Uterus (tissue), 4 donors: ENCODE data around the gene SERPINE1. TPM values are rescaled to one million over a fixed set of nuclear protein-coding genes. Genes with fewer than 3 reads are reported as not detected.

Experiments
- DNase-seq, 2 donors: peaks; one replicate each; pipeline ENCODE4 v3.0.0-alpha.2; 2019 to 2020
- H3K27ac ChIP-seq, 2 donors: fragments of 200-600 bp; sonication (generic); 1 replicate in 1 of 2; 2 replicates in 1 of 2; pipeline ENCODE4 v1.5.1; 2016 to 2018
- H3K27me3 ChIP-seq, 2 donors: fragments of 200-600 bp; sonication (generic); one replicate each; pipeline ENCODE4 v1.5.1; 2018 to 2019; ENCODE audit warnings: control low read depth in 1 of 2
- H3K36me3 ChIP-seq, 2 donors: fragments of 200-600 bp; sonication (generic); one replicate each; pipeline ENCODE4 v1.5.1; 2019; ENCODE audit warnings: control low read depth in 1 of 2
- H3K4me1 ChIP-seq, 2 donors: fragments of 200-600 bp; sonication (generic); one replicate each; pipeline ENCODE4 v1.5.1; 2018 to 2019; ENCODE audit warnings: control low read depth in 1 of 2
- H3K4me3 ChIP-seq, 2 donors: fragments of 200-600 bp; sonication (generic); 1 replicate in 1 of 2; 2 replicates in 1 of 2; pipeline ENCODE4 v1.5.1; 2018 to 2019; ENCODE audit warnings: mild to moderate bottlenecking in 1 of 2
- H3K9me3 ChIP-seq, 2 donors: fragments of 200-600 bp; sonication (generic); one replicate each; pipeline ENCODE4 v1.5.1; 2019; ENCODE audit warnings: control low read depth in 1 of 2
- CTCF ChIP-seq, 4 experiments: fragments of 200-600 bp in 2 of 4; fragments of 450-650 bp in 2 of 4; sonication (generic) in 2 of 4; IDR thresholded peaks; one replicate each; pipeline ENCODE4 v1.5.1; 2016 to 2019; ENCODE audit warnings: antibody characterized with exemption in 4 of 4, mild to moderate bottlenecking in 2 of 4, moderate library complexity in 1 of 4
- POLR2A ChIP-seq, 2 donors: fragments of 450-650 bp; IDR thresholded peaks; one replicate each; pipeline ENCODE4 v1.6.1; 2016; ENCODE audit warnings: antibody characterized with exemption in 2 of 2, mild to moderate bottlenecking in 1 of 2, moderate library complexity in 1 of 2
- intact Hi-C: fragments of 100-400 bp; cut with DNase I; formaldehyde crosslinking; loops from one replicate; pipeline ENCODE4 v1.15.1; 2023; ENCODE audit warnings: low total_unique reads
- total RNA-seq, 4 donors: library from RNA; depleted of rRNA in 3 of 4; stranded (reverse); fragments of >200 nt in 3 of 4; gene quantifications; one replicate each; pipeline versions ENCODE4 v1.1.0 to v1.2.4, GENCODE V29; 2014 to 2023
- donor health status: DM: yes; HTN: yes; CAD: no.

The SERPINE1 gene
- total RNA-seq, 4 donors from 2014 or later: 0.51 to 10.6 (median 5.5) TPM

- DNase-seq: no peak
- H3K27me3 ChIP-seq: peaks cover 29 to 83% of the 10 kb centered on the region in 2 donors
- no peak overlapping the region for H3K27ac ChIP-seq
- H3K9me3 ChIP-seq: no peaks in the 10 kb centered on the region
- H3K36me3 ChIP-seq: no peaks in the 10 kb centered on the region
- TF ChIP-seq POLR2A (IDR thresholded peaks at IDR 0.05): no peak
- TF ChIP-seq CTCF (IDR thresholded peaks at IDR 0.05): no peak
- intact Hi-C loops: no loop called here
- no peak overlapping the region for H3K4me3 ChIP-seq
- peaks cover 0 to 23% of the 10 kb centered on the region in 2 donors for H3K4me1 ChIP-seq
These were observed 48.8 kb downstream of the SERPINE1 start for GRCh38 chr7:101175664-101176063.

DNA sequence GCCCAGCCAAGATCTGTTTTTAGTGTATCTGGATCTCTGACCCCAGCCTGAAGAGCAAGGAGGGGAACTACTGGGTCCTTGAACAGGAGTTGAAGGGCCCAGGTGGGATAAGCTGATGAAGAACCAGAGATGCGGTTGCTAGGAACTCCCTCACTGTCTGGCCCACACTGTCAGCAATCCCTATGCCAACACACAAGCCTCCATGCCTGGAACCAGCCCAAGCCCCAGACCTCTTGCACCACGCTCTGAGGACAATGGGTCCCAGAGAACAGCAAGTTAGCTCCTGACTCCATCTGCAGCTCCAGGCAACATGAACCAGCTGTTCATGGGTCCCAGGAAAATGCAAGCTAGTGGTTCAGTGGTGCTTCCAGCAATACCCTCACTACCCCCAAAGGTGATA, 50.7 kb downstream of the SERPINE1 start:
- H3K4me1 ChIP-seq: peaks cover 0 to 17% of the 10 kb centered on the region in 2 donors

GRCh38 chr7:101179117-101179516, 52.2 kb downstream of the SERPINE1 start:
- Histone ChIP-seq H3K9me3 (no peaks in the 10 kb centered on the region), H3K4me3 (no peak overlapping the region), H3K27ac (no peak overlapping the region), H3K27me3 (peaks cover 12 to 59% of the 10 kb centered on the region in 2 donors), H3K36me3 (no peaks in the 10 kb centered on the region), H3K4me1 (peaks cover 0 to 6% of the 10 kb centered on the region in 2 donors)
- no peak for TF ChIP-seq CTCF (IDR thresholded peaks at IDR 0.05)
- no peak for TF ChIP-seq POLR2A (IDR thresholded peaks at IDR 0.05)
- no peak for DNase-seq
- intact Hi-C loops: no loop called here

More for the DNA sequence above, 50.7 kb downstream of the SERPINE1 start:
- no peak for DNase-seq
- peaks cover 25 to 74% of the 10 kb centered on the region in 2 donors for H3K27me3 ChIP-seq
- no peak for TF ChIP-seq POLR2A (IDR thresholded peaks at IDR 0.05)
- no peak for TF ChIP-seq CTCF (IDR thresholded peaks at IDR 0.05)
- H3K4me3 ChIP-seq: no peak overlapping the region
- H3K27ac ChIP-seq: no peak overlapping the region
- H3K9me3 ChIP-seq: no peaks in the 10 kb centered on the region
- H3K36me3 ChIP-seq: no peaks in the 10 kb centered on the region
- intact Hi-C loops: no loop called here

- no peaks in the 10 kb centered on the region for H3K36me3 ChIP-seq
- H3K4me1 ChIP-seq: peaks cover 0 to 6% of the 10 kb centered on the region in 2 donors
- H3K9me3 ChIP-seq: no peaks in the 10 kb centered on the region
- intact Hi-C loops: no loop called here
- H3K27ac ChIP-seq: no peak overlapping the region
- H3K4me3 ChIP-seq: no peak overlapping the region
- DNase-seq: no peak
- TF ChIP-seq POLR2A (IDR thresholded peaks at IDR 0.05) (no peak), CTCF (IDR thresholded peaks at IDR 0.05) (no peak)
- H3K27me3 ChIP-seq: peaks cover 6 to 53% of the 10 kb centered on the region in 2 donors
These were observed 52.8 kb downstream of the SERPINE1 start for GRCh38 chr7:101179713-101180112.

- H3K36me3 ChIP-seq: no peaks in the 10 kb centered on the region
- peaks cover 5 to 48% of the 10 kb centered on the region in 2 donors for H3K27me3 ChIP-seq
- no peak for TF ChIP-seq POLR2A (IDR thresholded peaks at IDR 0.05)
- no peak for TF ChIP-seq CTCF (IDR thresholded peaks at IDR 0.05)
- H3K9me3 ChIP-seq: no peaks in the 10 kb centered on the region
- H3K27ac ChIP-seq: no peak within 1 kb of the TSS
- no peak within 1 kb of the TSS for H3K4me3 ChIP-seq
- H3K4me1 ChIP-seq: peaks cover 0 to 6% of the 10 kb centered on the region in 2 donors
- intact Hi-C loops: no loop called here
- DNase-seq: no peak
These were observed 53.3 kb downstream of the SERPINE1 start, which contains the start of gene NAT16 for GRCh38 chr7:101180130-101180755. TSS of gene NAT16 (minus strand) at chr7:101180293. CDS start at chr7:101174807, 5,486 bp downstream.
